22Rv1 (cell line): ENCODE measurements around the gene RSPH4A.
"Not testable (repeated sequence)": the region's sequence is repeated elsewhere in the genome, so short reads cannot be mapped to it uniquely, and the experiment has no call there.

Experiments
- H3K27ac ChIP-seq: fragments of 450-650 bp; 2 replicates; pipeline ENCODE4 v1.5.1; 2017
- ZFX ChIP-seq: fragments of 450-650 bp; IDR thresholded peaks from 2 replicates; pipeline ENCODE4 v1.6.1; 2017; ENCODE audit warnings: antibody characterized with exemption, borderline replicate concordance
- TF ChIP-seq, protein P1 (sequence below): fragments of 450-650 bp; IDR thresholded peaks from 2 replicates; pipeline ENCODE4 v1.5.1; 2017; ENCODE audit warnings: mild to moderate bottlenecking

RSPH4A gene

DNA sequence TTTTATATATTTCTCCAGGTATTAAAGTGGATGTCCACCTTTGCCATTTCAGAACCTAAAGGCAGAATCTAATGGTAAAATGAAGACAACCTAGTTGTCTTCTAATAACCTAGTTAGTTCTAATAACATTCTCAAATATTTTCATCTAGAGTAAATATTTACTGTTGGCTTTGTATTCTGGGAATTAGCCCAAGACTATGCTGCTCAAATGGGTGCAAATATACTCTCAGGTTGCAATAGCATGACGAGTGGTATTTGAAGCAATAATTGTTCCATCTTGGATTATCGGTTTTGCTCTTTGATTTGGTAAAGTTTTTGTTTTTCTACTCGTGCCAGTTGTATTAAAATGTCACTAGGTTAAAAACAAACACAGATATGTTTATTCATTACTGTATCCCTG lies 21.0 kb upstream of the RSPH4A start:
- TF ChIP-seq, protein P1, sequence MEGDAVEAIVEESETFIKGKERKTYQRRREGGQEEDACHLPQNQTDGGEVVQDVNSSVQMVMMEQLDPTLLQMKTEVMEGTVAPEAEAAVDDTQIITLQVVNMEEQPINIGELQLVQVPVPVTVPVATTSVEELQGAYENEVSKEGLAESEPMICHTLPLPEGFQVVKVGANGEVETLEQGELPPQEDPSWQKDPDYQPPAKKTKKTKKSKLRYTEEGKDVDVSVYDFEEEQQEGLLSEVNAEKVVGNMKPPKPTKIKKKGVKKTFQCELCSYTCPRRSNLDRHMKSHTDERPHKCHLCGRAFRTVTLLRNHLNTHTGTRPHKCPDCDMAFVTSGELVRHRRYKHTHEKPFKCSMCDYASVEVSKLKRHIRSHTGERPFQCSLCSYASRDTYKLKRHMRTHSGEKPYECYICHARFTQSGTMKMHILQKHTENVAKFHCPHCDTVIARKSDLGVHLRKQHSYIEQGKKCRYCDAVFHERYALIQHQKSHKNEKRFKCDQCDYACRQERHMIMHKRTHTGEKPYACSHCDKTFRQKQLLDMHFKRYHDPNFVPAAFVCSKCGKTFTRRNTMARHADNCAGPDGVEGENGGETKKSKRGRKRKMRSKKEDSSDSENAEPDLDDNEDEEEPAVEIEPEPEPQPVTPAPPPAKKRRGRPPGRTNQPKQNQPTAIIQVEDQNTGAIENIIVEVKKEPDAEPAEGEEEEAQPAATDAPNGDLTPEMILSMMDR: no peak
- TF ChIP-seq ZFX: no peak
- H3K27ac ChIP-seq: no peak overlapping the region

DNA sequence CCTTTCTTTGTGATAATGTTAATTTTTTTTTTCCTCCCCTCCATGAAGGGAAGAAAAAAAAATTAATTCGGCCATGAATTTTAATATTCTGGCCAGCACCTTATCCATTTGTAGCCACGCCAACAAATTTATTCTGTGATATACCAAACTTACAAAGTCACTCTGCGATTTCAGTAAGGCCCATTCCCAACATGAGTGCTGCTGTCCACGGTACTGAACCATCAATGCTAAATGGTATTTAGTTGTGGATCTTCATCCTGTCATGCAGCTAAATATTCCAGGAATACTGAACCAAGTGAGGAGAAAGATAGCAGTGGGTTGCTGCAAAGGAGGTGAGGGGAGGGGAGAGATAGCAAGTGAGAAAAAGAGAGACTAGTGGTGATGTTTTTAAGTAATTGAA lies 19.5 kb upstream of the RSPH4A start:
- TF ChIP-seq, protein P1: no peak
- TF ChIP-seq ZFX: no peak
- no peak overlapping the region for H3K27ac ChIP-seq

DNA sequence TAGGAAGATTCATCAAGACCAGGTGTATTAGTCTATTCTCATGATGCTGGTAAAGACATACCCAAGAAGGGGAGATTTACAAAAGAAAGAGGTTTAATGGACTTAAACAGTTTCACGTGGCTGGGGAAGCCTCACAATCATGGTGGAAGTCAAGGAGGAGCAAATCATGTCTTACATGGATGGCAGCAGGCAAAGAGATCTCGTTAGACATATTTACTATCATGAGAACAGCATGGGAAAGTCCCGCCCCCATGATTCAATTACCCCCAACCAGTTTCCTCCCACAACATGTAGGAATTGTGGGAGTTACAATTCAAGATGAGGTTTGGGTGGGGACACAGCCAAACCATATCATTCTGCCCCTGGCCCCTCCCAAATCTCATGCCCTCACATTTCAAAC lies 12.4 kb upstream of the RSPH4A start:
- H3K27ac ChIP-seq: not testable (repeated sequence)

DNA sequence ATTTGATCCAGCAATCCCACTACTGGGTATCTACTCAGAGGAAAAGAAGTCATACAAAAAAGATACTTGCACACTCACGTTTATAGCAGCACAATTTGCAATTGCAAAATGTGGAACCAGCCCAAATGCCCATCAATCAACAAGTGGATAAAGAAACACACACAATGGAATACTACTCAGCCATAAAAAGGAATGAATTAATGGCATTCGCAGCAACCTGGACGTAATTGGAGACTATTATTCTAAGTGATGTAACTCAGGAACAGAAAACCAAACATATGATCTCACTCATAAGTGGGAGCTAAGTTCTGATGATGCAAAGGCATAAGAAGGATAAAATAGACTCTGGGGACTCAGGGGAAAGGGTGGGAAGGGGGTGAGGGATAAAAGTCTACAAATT lies 11.4 kb upstream of the RSPH4A start:
- H3K27ac ChIP-seq: not testable (repeated sequence)

DNA sequence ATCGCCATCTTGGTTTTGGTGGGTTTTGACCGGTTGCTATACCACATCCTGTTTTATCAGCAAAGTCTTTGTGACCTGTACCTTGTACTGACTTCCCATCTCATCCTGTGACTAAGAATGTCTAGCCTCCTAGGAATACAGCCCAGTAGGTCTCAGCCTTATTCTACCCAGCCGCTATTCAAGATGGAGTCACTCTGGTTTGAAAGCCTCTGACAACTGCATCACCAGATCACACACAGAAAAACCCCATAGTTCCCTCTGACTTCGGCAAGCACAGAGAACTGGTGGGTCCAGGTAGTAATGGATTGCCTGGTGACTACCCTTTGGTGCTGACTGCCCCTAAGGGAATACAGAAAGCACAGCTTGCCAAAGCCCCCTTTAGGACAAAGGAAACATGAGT lies 10.3 kb upstream of the RSPH4A start:
- no peak overlapping the region for H3K27ac ChIP-seq
- TF ChIP-seq, protein P1: no peak
- no peak for TF ChIP-seq ZFX

DNA sequence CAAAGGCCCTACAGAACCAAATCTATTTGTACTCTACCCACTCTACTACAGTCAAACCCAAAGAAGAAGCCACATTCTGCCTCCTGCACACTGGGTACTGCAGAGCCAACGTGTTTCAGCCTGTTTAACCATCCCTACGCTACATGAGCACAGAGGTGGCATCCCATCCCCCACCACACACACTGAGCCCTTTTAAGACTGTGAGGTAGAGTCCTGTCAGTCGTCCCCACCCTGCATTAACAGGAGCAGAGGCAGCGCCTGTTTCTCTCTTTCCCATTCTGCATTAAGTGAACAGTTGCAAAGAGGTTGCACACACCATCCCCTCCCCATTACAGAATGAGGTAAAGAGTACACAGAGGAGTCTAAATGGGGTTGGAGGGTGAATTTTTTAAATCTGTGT lies 5.2 kb upstream of the RSPH4A start:
- no peak overlapping the region for H3K27ac ChIP-seq
- TF ChIP-seq, protein P1: no peak
- no peak for TF ChIP-seq ZFX

DNA sequence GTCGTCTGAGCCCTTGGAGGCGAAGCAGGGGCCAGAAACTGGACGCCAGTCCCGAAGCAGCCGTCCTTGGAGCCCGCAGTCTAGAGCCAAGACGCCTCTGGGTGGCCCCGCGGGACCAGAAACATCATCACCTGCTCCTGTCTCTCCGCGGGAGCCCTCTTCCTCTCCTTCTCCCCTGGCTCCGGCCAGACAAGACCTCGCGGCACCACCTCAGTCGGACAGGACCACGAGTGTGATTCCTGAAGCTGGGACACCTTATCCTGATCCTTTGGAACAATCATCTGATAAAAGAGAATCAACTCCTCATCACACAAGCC lies 416 bp downstream of the RSPH4A start:
- no peak overlapping the region for H3K27ac ChIP-seq
- TF ChIP-seq ZFX: no peak
- TF ChIP-seq, protein P1: no peak

DNA sequence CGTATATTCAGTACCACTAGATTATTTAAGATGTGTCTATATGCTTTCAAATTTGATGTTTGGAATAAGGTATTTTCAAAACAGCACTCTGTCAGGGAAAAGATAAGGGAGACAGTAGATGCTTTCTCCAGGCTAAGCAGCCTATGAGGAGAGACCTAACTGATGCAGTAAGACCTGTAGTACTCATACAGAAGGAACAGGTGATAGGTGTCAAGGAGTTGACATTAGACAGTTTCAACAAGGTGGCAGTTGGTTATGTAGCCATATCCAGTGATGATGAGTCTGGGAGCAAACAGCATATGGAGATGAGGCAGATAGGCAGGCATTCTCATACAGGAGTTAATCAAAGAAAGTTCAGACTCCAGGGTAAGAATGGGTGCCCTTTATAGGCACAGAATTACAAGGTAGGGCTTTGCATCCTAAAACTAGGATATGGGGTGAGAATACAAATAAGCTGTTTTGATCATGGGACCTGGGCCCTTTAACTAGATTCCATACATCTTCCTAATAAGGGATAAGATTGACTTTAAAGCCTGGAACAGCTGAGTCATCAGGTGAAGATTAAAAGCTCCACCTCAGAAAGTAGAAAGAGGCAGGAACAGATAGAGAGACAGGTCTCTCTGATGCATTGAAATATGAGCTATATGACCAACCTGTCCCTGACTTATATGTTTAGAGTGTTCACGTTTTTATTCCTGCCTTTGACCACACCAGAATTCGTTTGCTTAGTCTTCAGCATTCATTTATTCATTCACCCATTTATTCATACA lies 7.9 kb downstream of the RSPH4A start:
- no peak overlapping the region for H3K27ac ChIP-seq
- TF ChIP-seq ZFX: no peak
- TF ChIP-seq, protein P1: no peak

DNA sequence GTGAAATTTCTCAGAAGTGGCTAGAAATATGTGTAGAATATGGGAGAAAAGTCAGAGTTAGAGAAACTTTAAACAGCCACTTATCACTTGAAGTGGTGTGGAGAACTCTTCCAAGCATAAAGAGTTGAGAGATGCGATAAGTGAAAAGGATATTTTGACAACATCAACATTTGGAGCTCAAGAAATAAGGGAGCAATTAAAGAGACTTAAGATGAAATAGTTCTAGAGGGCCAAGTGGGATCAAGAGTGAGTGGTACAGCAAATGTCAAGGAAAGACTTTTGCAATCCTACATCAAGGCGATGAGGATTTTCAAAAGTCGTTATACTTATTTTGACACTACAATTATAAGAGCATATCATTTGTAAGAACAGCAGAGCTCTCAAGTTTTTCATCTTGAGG lies 9.6 kb downstream of the RSPH4A start:
- no peak for TF ChIP-seq ZFX
- TF ChIP-seq, protein P1: no peak
- no peak overlapping the region for H3K27ac ChIP-seq
